Esophagus muscularis mucosa (tissue), 3 donors: Measurements from ENCODE around the gene CPNE7.

Experiments used
- POLR2A ChIP-seq: fragments of 450-650 bp; IDR thresholded peaks from one replicate; pipeline ENCODE4 v1.6.1; 2017; ENCODE audit warnings: antibody characterized with exemption, moderate library complexity, mild to moderate bottlenecking, low read depth
- TF ChIP-seq, protein P1 (sequence below), 3 experiments: fragments of 200-600 bp in 2 of 3; fragments of 450-650 bp in 1 of 3; sonication (generic) in 2 of 3; IDR thresholded peaks; one replicate each; pipeline ENCODE4 v1.5.1; 2017 to 2019; ENCODE audit warnings: antibody characterized with exemption in 3 of 3, mild to moderate bottlenecking in 2 of 3, moderate library complexity in 1 of 3

DNA sequence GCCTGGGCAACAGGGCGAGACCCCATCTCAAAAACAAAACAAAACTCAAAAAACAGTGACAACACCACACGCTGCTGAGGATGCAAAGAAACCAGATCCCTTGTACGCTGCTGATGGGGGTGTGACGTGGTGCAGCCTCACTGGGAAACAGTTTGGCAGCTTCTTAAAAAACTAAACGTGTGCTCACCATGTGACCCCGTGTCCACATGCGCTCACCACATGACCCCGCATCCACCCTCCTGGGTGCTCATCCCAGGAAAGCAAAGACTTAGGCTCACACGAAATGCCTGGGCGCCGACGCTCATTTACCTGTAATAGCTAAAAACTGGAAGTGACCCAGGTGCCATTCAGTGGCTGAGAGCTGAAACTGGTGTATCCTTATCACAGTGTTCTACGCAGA, 35.0 kb upstream of the CPNE7 start:
- no peak for TF ChIP-seq POLR2A
- TF ChIP-seq, protein P1, sequence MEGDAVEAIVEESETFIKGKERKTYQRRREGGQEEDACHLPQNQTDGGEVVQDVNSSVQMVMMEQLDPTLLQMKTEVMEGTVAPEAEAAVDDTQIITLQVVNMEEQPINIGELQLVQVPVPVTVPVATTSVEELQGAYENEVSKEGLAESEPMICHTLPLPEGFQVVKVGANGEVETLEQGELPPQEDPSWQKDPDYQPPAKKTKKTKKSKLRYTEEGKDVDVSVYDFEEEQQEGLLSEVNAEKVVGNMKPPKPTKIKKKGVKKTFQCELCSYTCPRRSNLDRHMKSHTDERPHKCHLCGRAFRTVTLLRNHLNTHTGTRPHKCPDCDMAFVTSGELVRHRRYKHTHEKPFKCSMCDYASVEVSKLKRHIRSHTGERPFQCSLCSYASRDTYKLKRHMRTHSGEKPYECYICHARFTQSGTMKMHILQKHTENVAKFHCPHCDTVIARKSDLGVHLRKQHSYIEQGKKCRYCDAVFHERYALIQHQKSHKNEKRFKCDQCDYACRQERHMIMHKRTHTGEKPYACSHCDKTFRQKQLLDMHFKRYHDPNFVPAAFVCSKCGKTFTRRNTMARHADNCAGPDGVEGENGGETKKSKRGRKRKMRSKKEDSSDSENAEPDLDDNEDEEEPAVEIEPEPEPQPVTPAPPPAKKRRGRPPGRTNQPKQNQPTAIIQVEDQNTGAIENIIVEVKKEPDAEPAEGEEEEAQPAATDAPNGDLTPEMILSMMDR (IDR thresholded peaks at IDR 0.05), result no peak
